NK-92 (cell line): ENCODE results near the gene FAM227B.

ENCODE experiments used
- DNase-seq: peaks from one replicate; lab custom pipeline; 2025; ENCODE audit not compliant: unreplicated experiment; lab: John Stamatoyannopoulos, UW

Gene FAM227B

GRCh38 chr15:49303003-49303402 lies 317.6 kb downstream of the FAM227B start:
- DNase-seq, result no peak

GRCh38 chr15:49301562-49301961 lies 319.1 kb downstream of the FAM227B start:
- DNase-seq, result no peak

GRCh38 chr15:49300856-49301255 lies 319.8 kb downstream of the FAM227B start:
- DNase-seq, result no peak

GRCh38 chr15:49297584-49297983 lies 323.0 kb downstream of the FAM227B start:
- DNase-seq, result no peak

GRCh38 chr15:49296258-49296657 lies 324.4 kb downstream of the FAM227B start:
- DNase-seq, result no peak

- DNase-seq, result no peak
These were observed 326.7 kb downstream of the FAM227B start for GRCh38 chr15:49293941-49294340.

GRCh38 chr15:49290191-49290590 lies 330.4 kb downstream of the FAM227B start:
- DNase-seq, result no peak

GRCh38 chr15:49288391-49288790 lies 332.2 kb downstream of the FAM227B start:
- no peak for DNase-seq

- no peak for DNase-seq
These were observed 333.1 kb downstream of the FAM227B start for GRCh38 chr15:49287481-49287880.

GRCh38 chr15:49286649-49287404 lies 333.8 kb downstream of the FAM227B start:
- no peak for DNase-seq

- no peak for DNase-seq
These were observed 338.3 kb downstream of the FAM227B start for GRCh38 chr15:49282366-49282765.

- no peak for DNase-seq
These were observed 340.8 kb downstream of the FAM227B start for GRCh38 chr15:49279521-49280456.

- DNase-seq, result no peak
These were observed 341.9 kb downstream of the FAM227B start for GRCh38 chr15:49278751-49279150.
